ENCODE results near the gene PCNP.

Gene PCNP

DNA sequence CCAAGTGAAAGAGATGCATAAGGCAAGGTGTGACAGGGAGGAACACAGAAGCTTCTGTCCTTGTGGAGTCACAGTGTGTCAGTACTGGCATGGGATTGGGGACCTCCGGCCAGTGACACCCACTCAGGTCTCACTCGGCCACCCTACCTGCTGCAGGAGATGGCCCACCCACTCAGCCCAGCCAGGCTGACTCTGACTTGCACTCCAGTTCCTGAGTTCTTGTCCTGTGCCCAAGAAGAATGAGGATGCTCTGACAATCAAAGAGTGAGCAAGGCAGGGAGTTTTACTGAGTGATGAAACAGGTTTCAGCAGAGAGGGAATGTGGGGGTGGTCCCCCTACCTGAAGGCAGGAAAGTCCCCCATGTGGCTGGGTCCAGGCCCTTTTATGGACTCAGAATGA, 50.9 kb downstream of the PCNP start:
- Histone ChIP-seq H3F3A (ENCODE audit: control insufficient read depth, insufficient read depth) (no peaks in the 10 kb centered on the region), H3K79me2 (ENCODE audit: control insufficient read depth, low read length) (no peaks in the 10 kb centered on the region), H3K27ac (ENCODE audit: low read depth, low read length) (no peak overlapping the region), H3K27me3 (ENCODE audit: control insufficient read depth, low read length) (no peaks in the 10 kb centered on the region), H3K4me3 (ENCODE audit: low read length) (no peak overlapping the region), H3K4me2 (ENCODE audit: low read length) (no peak overlapping the region), H4K20me1 (ENCODE audit: control insufficient read depth, insufficient read depth, low read depth, low read length) (no peaks in the 10 kb centered on the region), H3K36me3 (ENCODE audit: control insufficient read depth, low read length) (no peaks in the 10 kb centered on the region), H3K4me1 (ENCODE audit: control insufficient read depth, low read length) (no peaks in the 10 kb centered on the region), H3K9me2 (replicated peaks; ENCODE audit: control insufficient read depth, low read length) (no peaks in the 10 kb centered on the region), H3K9me3 (ENCODE audit: control insufficient read depth, insufficient read depth, low read length) (peaks cover 5% of the 10 kb centered on the region; the same call in 1 of the 2 replicates)
- no peak for TF ChIP-seq EZH2phosphoT487 (IDR thresholded peaks at IDR 0.05; ENCODE audit: borderline replicate concordance, low read length)
- TF ChIP-seq, protein P1, sequence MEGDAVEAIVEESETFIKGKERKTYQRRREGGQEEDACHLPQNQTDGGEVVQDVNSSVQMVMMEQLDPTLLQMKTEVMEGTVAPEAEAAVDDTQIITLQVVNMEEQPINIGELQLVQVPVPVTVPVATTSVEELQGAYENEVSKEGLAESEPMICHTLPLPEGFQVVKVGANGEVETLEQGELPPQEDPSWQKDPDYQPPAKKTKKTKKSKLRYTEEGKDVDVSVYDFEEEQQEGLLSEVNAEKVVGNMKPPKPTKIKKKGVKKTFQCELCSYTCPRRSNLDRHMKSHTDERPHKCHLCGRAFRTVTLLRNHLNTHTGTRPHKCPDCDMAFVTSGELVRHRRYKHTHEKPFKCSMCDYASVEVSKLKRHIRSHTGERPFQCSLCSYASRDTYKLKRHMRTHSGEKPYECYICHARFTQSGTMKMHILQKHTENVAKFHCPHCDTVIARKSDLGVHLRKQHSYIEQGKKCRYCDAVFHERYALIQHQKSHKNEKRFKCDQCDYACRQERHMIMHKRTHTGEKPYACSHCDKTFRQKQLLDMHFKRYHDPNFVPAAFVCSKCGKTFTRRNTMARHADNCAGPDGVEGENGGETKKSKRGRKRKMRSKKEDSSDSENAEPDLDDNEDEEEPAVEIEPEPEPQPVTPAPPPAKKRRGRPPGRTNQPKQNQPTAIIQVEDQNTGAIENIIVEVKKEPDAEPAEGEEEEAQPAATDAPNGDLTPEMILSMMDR (IDR thresholded peaks at IDR 0.05; ENCODE audit: low read depth, low read length, poor library complexity, severe bottlenecking): no peak

DNA sequence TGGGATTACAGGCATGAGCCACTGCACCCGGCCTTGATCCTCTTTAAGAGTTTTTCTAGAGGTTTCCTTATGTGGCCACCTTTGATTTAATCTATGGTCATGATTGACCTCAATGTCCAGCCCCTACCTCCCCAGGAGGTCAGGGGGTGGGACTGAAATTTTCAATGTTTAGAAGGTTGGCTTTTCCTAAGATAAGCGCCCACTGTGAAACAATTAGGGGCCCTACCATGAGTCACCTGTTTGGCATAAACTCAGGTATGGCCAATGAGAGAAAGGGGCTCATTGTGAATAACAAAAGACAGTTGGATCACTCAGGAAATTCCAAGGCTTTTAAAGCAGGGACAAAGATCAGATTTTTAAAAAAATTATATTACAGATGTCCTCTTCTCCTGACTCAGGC, 51.9 kb downstream of the PCNP start:
- Histone ChIP-seq H3F3A (ENCODE audit: control insufficient read depth, insufficient read depth) (no peaks in the 10 kb centered on the region), H3K4me2 (ENCODE audit: low read length) (no peak overlapping the region), H4K20me1 (ENCODE audit: control insufficient read depth, insufficient read depth, low read depth, low read length) (no peaks in the 10 kb centered on the region), H3K4me1 (ENCODE audit: control insufficient read depth, low read length) (no peaks in the 10 kb centered on the region), H3K9me3 (ENCODE audit: control insufficient read depth, insufficient read depth, low read length) (peaks cover 5% of the 10 kb centered on the region; the same call in 1 of the 2 replicates), H3K9me2 (replicated peaks; ENCODE audit: control insufficient read depth, low read length) (no peaks in the 10 kb centered on the region), H3K36me3 (ENCODE audit: control insufficient read depth, low read length) (no peaks in the 10 kb centered on the region), H3K4me3 (ENCODE audit: low read length) (no peak overlapping the region), H3K27me3 (ENCODE audit: control insufficient read depth, low read length) (no peaks in the 10 kb centered on the region), H3K79me2 (ENCODE audit: control insufficient read depth, low read length) (no peaks in the 10 kb centered on the region), H3K27ac (ENCODE audit: low read depth, low read length) (no peak overlapping the region)
- no peak for TF ChIP-seq EZH2phosphoT487 (IDR thresholded peaks at IDR 0.05; ENCODE audit: borderline replicate concordance, low read length)
- TF ChIP-seq, protein P1 (IDR thresholded peaks at IDR 0.05; ENCODE audit: low read depth, low read length, poor library complexity, severe bottlenecking): no peak

DNA sequence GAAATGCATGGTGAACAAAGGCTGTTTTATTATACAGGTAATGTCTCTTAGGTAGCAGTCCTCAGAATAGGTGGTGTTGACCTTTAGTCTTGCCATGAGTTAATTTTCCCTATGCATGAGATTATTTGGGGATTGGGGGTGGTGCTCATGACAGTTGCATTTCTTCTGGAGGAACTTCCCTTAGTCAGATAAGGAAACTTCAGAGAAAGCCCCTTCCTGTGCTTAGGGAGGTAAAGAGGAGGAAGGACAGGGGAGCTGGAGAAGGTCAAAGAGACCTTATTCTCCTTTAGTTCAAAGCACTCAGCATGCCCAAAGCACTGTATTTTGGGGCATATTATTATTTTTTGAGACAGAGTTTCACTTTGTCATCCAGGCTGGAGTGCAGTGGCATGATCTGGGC, 55.2 kb downstream of the PCNP start:
- TF ChIP-seq, protein P1 (IDR thresholded peaks at IDR 0.05; ENCODE audit: low read depth, low read length, poor library complexity, severe bottlenecking): no peak
- TF ChIP-seq EZH2phosphoT487 (IDR thresholded peaks at IDR 0.05; ENCODE audit: borderline replicate concordance, low read length): no peak
- H3K4me1 ChIP-seq (ENCODE audit: control insufficient read depth, low read length): no peaks in the 10 kb centered on the region
- H3K9me2 ChIP-seq (replicated peaks; ENCODE audit: control insufficient read depth, low read length): no peaks in the 10 kb centered on the region
- H3K9me3 ChIP-seq (ENCODE audit: control insufficient read depth, insufficient read depth, low read length): peaks cover 5% of the 10 kb centered on the region; the same call in 1 of the 2 replicates
- H3K4me2 ChIP-seq (ENCODE audit: low read length): no peak overlapping the region
- H3K27me3 ChIP-seq (ENCODE audit: control insufficient read depth, low read length): no peaks in the 10 kb centered on the region
- H3K4me3 ChIP-seq (ENCODE audit: low read length): no peak overlapping the region
- no peak overlapping the region for H3K27ac ChIP-seq (ENCODE audit: low read depth, low read length)
- H4K20me1 ChIP-seq (ENCODE audit: control insufficient read depth, insufficient read depth, low read depth, low read length): no peaks in the 10 kb centered on the region
- no peaks in the 10 kb centered on the region for H3K36me3 ChIP-seq (ENCODE audit: control insufficient read depth, low read length)
- H3K79me2 ChIP-seq (ENCODE audit: control insufficient read depth, low read length): no peaks in the 10 kb centered on the region
- H3F3A ChIP-seq (ENCODE audit: control insufficient read depth, insufficient read depth): no peaks in the 10 kb centered on the region

All from DOHH2 (cell line).